Astrocyte (in vitro differentiated cells and primary cell): ENCODE results near the gene ANKLE2. TPM values are rescaled to one million over a fixed set of nuclear protein-coding genes. Genes with fewer than 3 reads are reported as not detected.

Source experiments
- DNase-seq: peaks from one replicate; pipeline ENCODE4 v3.0.0-alpha.2; 2010; ENCODE audit warnings: low read depth
- FAIRE-seq: peaks from 2 replicates; lab custom pipeline; 2011; peaks lifted over from hg19 to GRCh38; lab: Jason Lieb, UNC
- H2AFZ ChIP-seq: 2 replicates; pipeline ENCODE4 v1.6.0; 2012; ENCODE audit warnings: low read depth, low read length, inconsistent platforms
- H3K27ac ChIP-seq: 2 replicates; pipeline ENCODE4 v1.5.1; 2011; ENCODE audit warnings: low read depth, low read length, inconsistent platforms
- H3K27me3 ChIP-seq: 2 replicates; pipeline ENCODE4 v1.6.0; 2011; ENCODE audit warnings: low read length, inconsistent platforms; ENCODE audit not compliant: insufficient read depth
- H3K36me3 ChIP-seq: 2 replicates; pipeline ENCODE4 v1.5.1; 2011; ENCODE audit warnings: low read length, inconsistent platforms; ENCODE audit not compliant: insufficient read depth
- H3K4me1 ChIP-seq: 2 replicates; pipeline ENCODE4 v1.5.1; 2011; ENCODE audit warnings: low read length, inconsistent platforms; ENCODE audit not compliant: insufficient read depth
- H3K4me2 ChIP-seq: 2 replicates; pipeline ENCODE4 v1.6.0; 2012; ENCODE audit warnings: low read length, inconsistent platforms
- H3K4me3 ChIP-seq: 2 replicates; pipeline ENCODE4 v1.5.1; 2011; ENCODE audit warnings: low read depth, mild to moderate bottlenecking, low read length, inconsistent platforms; ENCODE audit not compliant: insufficient read depth
- H3K79me2 ChIP-seq: 2 replicates; pipeline ENCODE4 v1.6.0; 2012; ENCODE audit warnings: mild to moderate bottlenecking, low read length, inconsistent platforms; ENCODE audit not compliant: insufficient read depth
- H3K9ac ChIP-seq: 2 replicates; pipeline ENCODE4 v1.6.0; 2012; ENCODE audit warnings: mild to moderate bottlenecking, low read length, inconsistent platforms
- H3K9me3 ChIP-seq: 2 replicates; pipeline ENCODE4 v1.5.1; 2012; ENCODE audit warnings: low read depth, mild to moderate bottlenecking, low read length, inconsistent platforms; ENCODE audit not compliant: insufficient read depth
- H4K20me1 ChIP-seq: 2 replicates; pipeline ENCODE4 v1.6.0; 2012; ENCODE audit warnings: low read length, inconsistent platforms; ENCODE audit not compliant: insufficient read depth
- H3K27ac Mint-ChIP-seq: one replicate; pipeline ENCODE4 v1.8.0; 2021; ENCODE audit warnings: mild to moderate bottlenecking, mixed read lengths; ENCODE audit not compliant: unreplicated experiment
- H3K27me3 Mint-ChIP-seq: one replicate; pipeline ENCODE4 v1.8.0; 2021; ENCODE audit warnings: low read depth, mixed read lengths; ENCODE audit not compliant: unreplicated experiment
- H3K36me3 Mint-ChIP-seq: one replicate; pipeline ENCODE4 v1.8.0; 2021; ENCODE audit warnings: low read depth, mixed read lengths; ENCODE audit not compliant: unreplicated experiment
- H3K4me1 Mint-ChIP-seq: one replicate; pipeline ENCODE4 v1.8.0; 2021; ENCODE audit warnings: low read depth, mixed read lengths; ENCODE audit not compliant: unreplicated experiment
- H3K4me3 Mint-ChIP-seq: one replicate; pipeline ENCODE4 v1.8.0; 2021; ENCODE audit warnings: mild to moderate bottlenecking, moderate library complexity, mixed read lengths; ENCODE audit not compliant: unreplicated experiment
- H3K9me3 Mint-ChIP-seq: one replicate; pipeline ENCODE4 v1.8.0; 2021; ENCODE audit warnings: mild to moderate bottlenecking, mixed read lengths; ENCODE audit not compliant: unreplicated experiment
- EZH2 ChIP-seq: IDR thresholded peaks from 2 replicates; pipeline ENCODE4 v1.6.1; 2012; ENCODE audit warnings: mild to moderate bottlenecking, low read length, inconsistent platforms; ENCODE audit not compliant: insufficient read depth
- total RNA-seq: library from RNA; stranded (reverse); gene quantifications from 2 replicates; pipeline ENCODE4 v1.2.1, GENCODE V29; 2021
- TF ChIP-seq, protein P1 (sequence below): IDR thresholded peaks from 2 replicates; pipeline ENCODE4 v1.5.1; 2011; ENCODE audit warnings: low read depth, mild to moderate bottlenecking, inconsistent platforms, low read length, moderate library complexity; ENCODE audit not compliant: insufficient read depth

Gene ANKLE2
- total RNA-seq, 1 donor from 2014 or later = 140 TPM

DNA sequence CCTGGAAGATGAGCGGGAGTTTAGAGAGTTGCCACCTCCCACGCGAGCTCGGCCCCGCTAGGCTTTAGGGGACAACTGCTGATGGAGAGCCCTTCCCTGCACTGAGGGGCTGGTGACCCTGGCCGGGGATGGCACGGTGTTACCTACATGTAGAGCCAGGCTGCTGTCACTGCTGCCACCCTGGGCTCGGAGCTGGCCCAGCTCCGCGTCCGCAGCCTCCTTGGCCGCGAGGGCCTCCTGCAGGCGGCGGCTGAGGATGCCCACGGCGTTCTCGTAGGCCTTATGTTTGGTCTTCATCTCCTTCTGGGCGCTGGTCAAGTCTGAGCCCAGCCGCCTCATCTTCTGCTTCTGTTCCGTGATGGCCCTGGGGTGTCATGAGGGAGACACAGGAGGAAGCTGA lies 24.6 kb upstream of the ANKLE2 start:
- H3K27ac Mint-ChIP-seq = no peak overlapping the region
- no peaks in the 10 kb centered on the region for H3K27me3 ChIP-seq
- no peak overlapping the region for H3K4me2 ChIP-seq
- no peaks in the 10 kb centered on the region for H3K4me1 ChIP-seq
- FAIRE-seq (no peak), DNase-seq (no peak)
- no peak overlapping the region for H3K4me3 Mint-ChIP-seq
- peaks cover 43% of the 10 kb centered on the region for H3K79me2 ChIP-seq
- peaks cover 16% of the 10 kb centered on the region for H3K4me1 Mint-ChIP-seq
- peaks cover 44% of the 10 kb centered on the region for H3K36me3 ChIP-seq
- no peak overlapping the region for H3K4me3 ChIP-seq
- no peaks in the 10 kb centered on the region for H3K9me3 Mint-ChIP-seq
- no peaks in the 10 kb centered on the region for H3K27me3 Mint-ChIP-seq
- H3K36me3 Mint-ChIP-seq = peaks cover 43% of the 10 kb centered on the region
- no peak overlapping the region for H2AFZ ChIP-seq
- H3K27ac ChIP-seq = no peak overlapping the region
- no peak for TF ChIP-seq EZH2
- TF ChIP-seq, protein P1, sequence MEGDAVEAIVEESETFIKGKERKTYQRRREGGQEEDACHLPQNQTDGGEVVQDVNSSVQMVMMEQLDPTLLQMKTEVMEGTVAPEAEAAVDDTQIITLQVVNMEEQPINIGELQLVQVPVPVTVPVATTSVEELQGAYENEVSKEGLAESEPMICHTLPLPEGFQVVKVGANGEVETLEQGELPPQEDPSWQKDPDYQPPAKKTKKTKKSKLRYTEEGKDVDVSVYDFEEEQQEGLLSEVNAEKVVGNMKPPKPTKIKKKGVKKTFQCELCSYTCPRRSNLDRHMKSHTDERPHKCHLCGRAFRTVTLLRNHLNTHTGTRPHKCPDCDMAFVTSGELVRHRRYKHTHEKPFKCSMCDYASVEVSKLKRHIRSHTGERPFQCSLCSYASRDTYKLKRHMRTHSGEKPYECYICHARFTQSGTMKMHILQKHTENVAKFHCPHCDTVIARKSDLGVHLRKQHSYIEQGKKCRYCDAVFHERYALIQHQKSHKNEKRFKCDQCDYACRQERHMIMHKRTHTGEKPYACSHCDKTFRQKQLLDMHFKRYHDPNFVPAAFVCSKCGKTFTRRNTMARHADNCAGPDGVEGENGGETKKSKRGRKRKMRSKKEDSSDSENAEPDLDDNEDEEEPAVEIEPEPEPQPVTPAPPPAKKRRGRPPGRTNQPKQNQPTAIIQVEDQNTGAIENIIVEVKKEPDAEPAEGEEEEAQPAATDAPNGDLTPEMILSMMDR = no peak
- peaks cover 80% of the 10 kb centered on the region for H4K20me1 ChIP-seq
- no peak overlapping the region for H3K9ac ChIP-seq
- H3K9me3 ChIP-seq = no peaks in the 10 kb centered on the region

DNA sequence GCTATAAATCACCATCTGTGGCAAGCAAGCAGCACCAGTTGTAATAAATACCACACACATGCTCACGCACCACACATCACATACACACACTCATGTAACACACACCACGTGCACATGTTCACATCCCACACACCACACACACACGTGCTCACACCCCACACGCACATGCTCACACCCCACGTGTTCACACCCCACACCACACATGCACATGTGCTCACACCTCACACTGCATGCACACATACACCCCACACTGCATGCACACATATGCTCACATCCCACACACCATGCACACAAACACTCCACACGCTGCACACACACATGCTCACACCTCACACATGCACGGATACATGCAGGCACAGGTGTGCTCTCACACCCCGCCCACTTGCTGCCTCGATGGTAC lies 22.9 kb upstream of the ANKLE2 start:
- Histone ChIP-seq H2AFZ (no peak overlapping the region), H4K20me1 (peaks cover 83% of the 10 kb centered on the region), H3K4me1 (no peaks in the 10 kb centered on the region), H3K9ac (no peak overlapping the region), H3K79me2 (peaks cover 54% of the 10 kb centered on the region), H3K4me3 (no peak overlapping the region), H3K9me3 (no peaks in the 10 kb centered on the region), H3K27ac (no peak overlapping the region), H3K27me3 (no peaks in the 10 kb centered on the region), H3K36me3 (peaks cover 47% of the 10 kb centered on the region), H3K4me2 (no peak overlapping the region)
- Mint-ChIP-seq H3K36me3 (peaks cover 42% of the 10 kb centered on the region), H3K4me3 (no peak overlapping the region), H3K27ac (peak overlapping the region; percentile 70), H3K4me1 (peaks cover 16% of the 10 kb centered on the region), H3K9me3 (no peaks in the 10 kb centered on the region), H3K27me3 (no peaks in the 10 kb centered on the region)
- no peak for FAIRE-seq
- no peak for DNase-seq
- TF ChIP-seq, protein P1 = no peak
- TF ChIP-seq EZH2 = no peak

DNA sequence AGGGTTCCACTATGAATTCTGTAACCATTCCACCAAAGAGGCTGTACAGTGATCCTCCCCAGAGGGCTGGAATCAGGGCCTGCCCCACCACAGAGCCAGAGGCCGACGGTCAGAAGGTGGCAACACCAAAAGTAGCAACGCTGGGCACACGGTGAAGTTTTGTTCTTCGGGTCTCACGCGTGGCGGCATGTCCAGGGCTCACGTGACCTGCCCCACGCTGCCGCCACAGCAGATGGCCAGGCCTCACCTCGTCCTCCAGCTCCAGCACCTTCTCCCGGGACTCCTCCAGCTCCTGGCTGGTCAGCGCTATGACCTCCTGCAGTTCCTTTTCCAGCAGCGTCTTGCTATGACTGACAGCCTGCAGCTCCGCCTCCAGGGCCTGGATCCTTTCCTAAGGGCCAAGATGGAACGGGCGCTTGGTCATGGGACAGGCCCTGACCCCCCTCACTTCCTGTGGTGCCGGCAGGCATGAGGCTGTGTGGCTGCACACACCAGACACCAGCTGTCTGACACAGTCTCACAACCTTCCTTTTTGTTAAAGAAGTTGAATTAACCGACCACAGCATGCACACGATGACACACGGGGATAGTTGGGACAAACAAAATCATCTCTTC lies 22.4 kb upstream of the ANKLE2 start:
- H3K4me1 Mint-ChIP-seq = peaks cover 16% of the 10 kb centered on the region
- DNase-seq = no peak
- peaks cover 38% of the 10 kb centered on the region for H3K36me3 Mint-ChIP-seq
- Histone ChIP-seq H2AFZ (no peak overlapping the region), H3K9ac (no peak overlapping the region), H3K4me3 (no peak overlapping the region), H3K9me3 (no peaks in the 10 kb centered on the region), H3K4me1 (no peaks in the 10 kb centered on the region), H3K4me2 (no peak overlapping the region), H3K27ac (no peak overlapping the region), H4K20me1 (peaks cover 81% of the 10 kb centered on the region), H3K36me3 (peaks cover 50% of the 10 kb centered on the region), H3K79me2 (peaks cover 55% of the 10 kb centered on the region), H3K27me3 (no peaks in the 10 kb centered on the region)
- no peak overlapping the region for H3K4me3 Mint-ChIP-seq
- no peaks in the 10 kb centered on the region for H3K27me3 Mint-ChIP-seq
- no peak for FAIRE-seq
- TF ChIP-seq, protein P1 = no peak
- TF ChIP-seq EZH2 = no peak
- peak overlapping the region; percentile 70 for H3K27ac Mint-ChIP-seq
- no peaks in the 10 kb centered on the region for H3K9me3 Mint-ChIP-seq
